Activated naive CD4-positive, alpha-beta T cell treated with anti-CD3 and anti-CD28 coated beads, Interleukin-2, amount 50 U/mL, for 24 hours (primary cell): ENCODE results near the gene NDUFC2.
"Not testable (repeated sequence)": the region's sequence is repeated elsewhere in the genome, so short reads cannot be mapped to it uniquely, and the experiment has no call there.

ENCODE experiments used
- H3K27ac Mint-ChIP-seq: one replicate; pipeline ENCODE4 v1.8.0; 2021; ENCODE audit warnings: mild to moderate bottlenecking, mixed read lengths
- H3K27me3 Mint-ChIP-seq: one replicate; pipeline ENCODE4 v1.8.0; 2021; ENCODE audit warnings: mixed read lengths
- H3K36me3 Mint-ChIP-seq: one replicate; pipeline ENCODE4 v1.8.0; 2021; ENCODE audit warnings: mixed read lengths
- H3K4me1 Mint-ChIP-seq: one replicate; pipeline ENCODE4 v1.8.0; 2021; ENCODE audit warnings: mixed read lengths
- H3K4me3 Mint-ChIP-seq: one replicate; pipeline ENCODE4 v1.8.0; 2021; ENCODE audit warnings: mild to moderate bottlenecking, mixed read lengths
- H3K9me3 Mint-ChIP-seq: one replicate; pipeline ENCODE4 v1.8.0; 2021; ENCODE audit warnings: mixed read lengths

NDUFC2 gene

DNA sequence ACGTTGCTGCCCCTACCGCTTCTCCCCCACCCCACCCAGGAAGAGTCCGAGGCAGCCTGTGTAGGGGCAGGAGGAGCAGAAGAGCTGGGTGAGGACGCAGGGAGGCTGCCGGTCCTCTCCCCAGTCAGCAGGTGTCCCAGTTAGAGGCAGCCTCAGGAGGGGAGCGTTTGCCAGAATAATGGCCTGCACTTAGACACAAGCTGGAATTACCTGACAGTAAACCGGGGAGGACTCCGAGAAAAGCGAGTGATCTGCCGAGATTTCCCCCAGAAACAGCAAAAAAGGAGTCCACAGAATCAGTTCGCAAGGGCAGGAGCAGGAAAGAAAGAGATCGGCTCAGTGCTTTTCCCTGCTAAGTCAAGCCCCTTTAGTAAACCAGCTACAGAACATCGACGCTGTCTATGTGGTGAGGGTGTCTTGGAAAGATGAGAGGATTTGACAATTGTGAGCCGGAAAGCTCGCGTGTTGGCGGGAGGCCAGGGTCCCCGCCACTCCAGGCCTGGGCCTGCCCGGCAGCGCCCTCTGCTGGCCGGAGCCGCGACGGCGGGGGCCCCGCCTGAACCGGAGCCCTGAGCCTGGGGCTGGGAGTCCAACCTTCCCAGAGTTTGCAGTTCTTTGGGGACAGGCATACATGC is 33.7 kb downstream of the NDUFC2 start:
- H3K27me3 Mint-ChIP-seq: no peaks in the 10 kb centered on the region
- H3K4me1 Mint-ChIP-seq: peaks cover 11% of the 10 kb centered on the region
- H3K27ac Mint-ChIP-seq: no peak overlapping the region
- no peaks in the 10 kb centered on the region for H3K36me3 Mint-ChIP-seq
- H3K9me3 Mint-ChIP-seq: no peaks in the 10 kb centered on the region
- H3K4me3 Mint-ChIP-seq: peak overlapping the region; percentile 62

GRCh38 chr11:78044706-78045105 is 35.0 kb downstream of the NDUFC2 start:
- no peak overlapping the region for H3K27ac Mint-ChIP-seq
- no peaks in the 10 kb centered on the region for H3K9me3 Mint-ChIP-seq

GRCh38 chr11:78041843-78042440 is 37.7 kb downstream of the NDUFC2 start:
- Mint-ChIP-seq H3K9me3 (no peaks in the 10 kb centered on the region), H3K4me3 (no peak overlapping the region), H3K4me1 (peaks cover 22% of the 10 kb centered on the region), H3K27me3 (no peaks in the 10 kb centered on the region), H3K27ac (no peak overlapping the region), H3K36me3 (no peaks in the 10 kb centered on the region)

More at GRCh38 chr11:78044706-78045105, 35.0 kb downstream of the NDUFC2 start:
- Mint-ChIP-seq H3K4me1 (peaks cover 19% of the 10 kb centered on the region), H3K4me3 (no peak overlapping the region), H3K27me3 (no peaks in the 10 kb centered on the region), H3K36me3 (no peaks in the 10 kb centered on the region)

DNA sequence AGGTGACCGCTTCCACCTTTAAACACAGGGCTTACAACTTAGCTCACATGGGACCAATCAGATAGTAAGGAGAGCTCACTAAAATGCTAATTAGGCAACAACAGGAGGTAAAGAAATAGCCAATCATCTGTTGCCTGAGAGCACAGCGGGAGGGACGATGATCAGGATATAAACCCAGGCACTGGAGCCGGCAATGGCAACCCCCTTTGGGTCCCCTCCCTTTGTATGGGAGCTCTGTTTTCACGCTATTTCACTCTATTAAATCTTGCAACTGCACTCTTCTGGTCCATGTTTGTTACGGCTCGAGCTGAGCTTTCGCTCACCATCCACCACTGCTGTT is 38.3 kb downstream of the NDUFC2 start:
- not testable (repeated sequence) for H3K36me3 Mint-ChIP-seq, H3K27ac Mint-ChIP-seq

DNA sequence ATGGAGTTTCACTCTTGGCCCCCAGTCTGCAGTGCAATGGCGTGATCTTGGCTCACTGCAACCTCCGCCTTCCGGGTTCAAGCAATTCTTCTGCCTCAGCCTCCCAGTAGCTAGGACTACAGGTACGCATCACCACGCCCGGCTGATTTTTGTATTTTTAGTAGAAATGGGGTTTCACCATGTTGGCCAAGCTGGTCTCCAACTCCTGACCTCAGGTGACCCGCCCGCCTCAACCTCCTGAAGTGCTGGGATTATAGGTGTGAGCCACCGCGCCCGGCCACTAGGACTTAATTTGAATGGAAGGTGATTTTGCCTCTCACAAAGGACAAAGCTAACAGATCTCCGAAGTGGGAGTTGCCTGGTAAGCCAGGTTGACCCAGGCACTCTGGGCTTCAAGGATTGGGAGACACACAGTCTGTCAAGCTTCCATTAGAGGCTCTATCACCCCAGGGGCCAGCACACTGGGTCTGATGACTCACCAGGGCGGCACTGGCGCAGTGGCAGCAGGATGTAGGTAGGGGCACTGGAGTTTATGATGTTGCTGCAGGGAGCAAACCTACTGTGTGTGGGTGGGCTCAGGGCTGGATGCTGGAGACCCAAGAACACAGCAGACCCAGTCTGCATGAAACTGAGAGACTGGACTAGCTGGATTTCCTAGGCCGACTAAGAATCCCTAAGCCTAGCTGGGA is 38.8 kb downstream of the NDUFC2 start:
- Mint-ChIP-seq H3K27me3 (no peaks in the 10 kb centered on the region), H3K36me3 (no peaks in the 10 kb centered on the region), H3K4me1 (peaks cover 16% of the 10 kb centered on the region), H3K27ac (no peak overlapping the region), H3K9me3 (no peaks in the 10 kb centered on the region), H3K4me3 (no peak overlapping the region)

More for the DNA sequence above, 38.3 kb downstream of the NDUFC2 start:
- not testable (repeated sequence) for H3K9me3 Mint-ChIP-seq, H3K27me3 Mint-ChIP-seq, H3K4me3 Mint-ChIP-seq
- peaks cover 21% of the 10 kb centered on the region for H3K4me1 Mint-ChIP-seq

DNA sequence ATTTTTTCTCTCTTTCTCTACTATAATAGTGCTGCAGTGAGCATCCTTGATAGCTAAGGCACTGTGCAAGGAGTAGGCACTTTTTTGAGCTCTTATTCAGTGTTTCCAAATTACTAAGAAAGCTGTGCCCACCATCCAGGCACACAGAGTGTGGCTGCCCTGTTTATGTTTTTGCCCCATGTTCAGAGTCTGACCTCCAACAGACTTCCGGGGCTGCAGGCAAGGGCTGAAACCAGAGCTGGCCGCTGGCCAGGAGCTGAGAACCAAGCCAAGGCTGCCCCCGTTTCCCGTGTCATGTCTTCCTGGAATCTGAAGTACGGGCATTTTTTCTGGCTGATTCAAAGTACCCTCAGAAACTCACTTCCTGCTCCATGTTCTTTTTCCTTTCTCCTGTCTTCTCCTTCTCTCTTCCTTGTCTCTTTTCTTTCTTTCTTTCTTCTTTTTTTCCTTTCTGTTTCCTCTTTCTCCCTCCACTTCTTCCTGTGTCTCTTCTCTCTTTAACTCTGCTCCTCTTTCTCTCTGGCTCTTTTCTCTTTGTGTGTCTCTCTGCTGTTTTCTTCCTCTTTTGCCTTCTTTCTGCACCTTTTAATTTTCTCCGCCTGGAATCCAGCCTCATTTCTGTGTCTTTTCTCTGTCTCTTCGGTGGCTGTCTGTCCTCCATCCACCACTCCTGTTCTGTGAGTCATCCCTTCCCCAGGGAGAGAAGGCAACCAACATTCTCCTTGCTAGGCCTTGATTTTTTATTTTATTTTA is 39.6 kb downstream of the NDUFC2 start:
- no peaks in the 10 kb centered on the region for H3K36me3 Mint-ChIP-seq
- H3K4me3 Mint-ChIP-seq: no peak overlapping the region
- H3K4me1 Mint-ChIP-seq: peaks cover 11% of the 10 kb centered on the region
- H3K27me3 Mint-ChIP-seq: no peaks in the 10 kb centered on the region
- peak overlapping the region; percentile 81 for H3K27ac Mint-ChIP-seq
- H3K9me3 Mint-ChIP-seq: no peaks in the 10 kb centered on the region

- H3K4me3 Mint-ChIP-seq: no peak overlapping the region
- peak overlapping the region; percentile 81 for H3K27ac Mint-ChIP-seq
These were observed 40.2 kb downstream of the NDUFC2 start for GRCh38 chr11:78039391-78039918.

DNA sequence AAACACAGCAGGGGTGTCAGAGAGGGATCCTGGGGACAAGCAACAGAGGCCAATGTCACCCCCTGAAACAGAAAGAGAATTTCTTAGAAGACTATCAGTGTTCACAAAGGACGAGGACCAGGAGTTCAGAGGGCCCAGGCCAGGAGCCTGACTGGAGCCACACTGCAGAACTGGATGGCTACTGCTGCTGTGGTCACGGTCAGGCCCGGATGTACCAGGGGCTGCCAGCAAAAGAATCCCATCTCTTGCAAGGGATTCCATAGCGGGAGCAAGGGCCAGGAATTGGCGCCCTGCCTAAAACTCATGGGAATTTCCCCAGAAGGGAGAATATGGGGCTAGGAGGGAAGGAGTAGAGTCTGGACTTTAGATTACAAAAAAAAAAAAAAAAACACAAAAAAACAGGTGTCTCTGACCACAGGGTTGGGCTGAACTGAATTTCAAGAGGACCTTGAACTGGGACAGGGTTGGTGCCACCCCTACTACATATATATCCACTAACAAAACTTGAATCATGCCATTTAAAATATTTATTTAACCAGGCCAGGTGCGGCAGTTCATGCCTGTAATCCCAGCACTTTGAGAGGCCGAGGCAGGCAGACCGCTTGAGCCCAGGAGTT is 40.9 kb downstream of the NDUFC2 start:
- Mint-ChIP-seq H3K27me3 (no peaks in the 10 kb centered on the region), H3K36me3 (no peaks in the 10 kb centered on the region), H3K9me3 (no peaks in the 10 kb centered on the region), H3K27ac (no peak overlapping the region), H3K4me3 (no peak overlapping the region), H3K4me1 (peaks cover 11% of the 10 kb centered on the region)

More at GRCh38 chr11:78039391-78039918, 40.2 kb downstream of the NDUFC2 start:
- Mint-ChIP-seq H3K36me3 (no peaks in the 10 kb centered on the region), H3K27me3 (no peaks in the 10 kb centered on the region), H3K4me1 (peaks cover 11% of the 10 kb centered on the region), H3K9me3 (no peaks in the 10 kb centered on the region)

GRCh38 chr11:78037825-78038620 is 41.6 kb downstream of the NDUFC2 start:
- H3K4me3 Mint-ChIP-seq: no peak overlapping the region
- H3K27me3 Mint-ChIP-seq: no peaks in the 10 kb centered on the region
- peaks cover 11% of the 10 kb centered on the region for H3K4me1 Mint-ChIP-seq
- H3K9me3 Mint-ChIP-seq: no peaks in the 10 kb centered on the region
- no peaks in the 10 kb centered on the region for H3K36me3 Mint-ChIP-seq
- no peak overlapping the region for H3K27ac Mint-ChIP-seq

DNA sequence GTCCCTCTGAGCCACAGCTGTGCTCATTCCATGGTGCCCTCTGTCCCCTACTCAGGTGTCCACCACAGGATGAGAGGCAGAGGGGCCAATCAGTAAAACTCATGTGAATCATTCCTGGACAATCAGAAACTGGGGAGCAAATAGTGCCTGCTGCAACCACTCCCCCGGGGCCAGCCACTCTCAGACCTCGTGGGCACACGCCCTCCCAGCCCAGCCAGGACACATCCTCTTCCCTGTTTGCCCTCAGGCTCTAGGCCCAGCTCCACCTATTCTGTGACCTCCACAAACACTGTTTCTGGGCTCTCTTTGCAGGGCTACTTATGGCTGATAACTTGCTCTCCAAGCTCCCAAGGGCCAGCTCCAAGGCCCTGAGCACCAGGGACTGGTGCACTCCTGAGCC is 42.6 kb downstream of the NDUFC2 start:
- Mint-ChIP-seq H3K36me3 (no peaks in the 10 kb centered on the region), H3K4me1 (peaks cover 11% of the 10 kb centered on the region), H3K9me3 (no peaks in the 10 kb centered on the region), H3K27me3 (no peaks in the 10 kb centered on the region), H3K4me3 (no peak overlapping the region), H3K27ac (no peak overlapping the region)

GRCh38 chr11:78036313-78036712 is 43.3 kb downstream of the NDUFC2 start:
- no peaks in the 10 kb centered on the region for H3K9me3 Mint-ChIP-seq
- H3K4me1 Mint-ChIP-seq: peaks cover 11% of the 10 kb centered on the region
- H3K27me3 Mint-ChIP-seq: no peaks in the 10 kb centered on the region
- H3K36me3 Mint-ChIP-seq: no peaks in the 10 kb centered on the region
- no peak overlapping the region for H3K4me3 Mint-ChIP-seq
- no peak overlapping the region for H3K27ac Mint-ChIP-seq

DNA sequence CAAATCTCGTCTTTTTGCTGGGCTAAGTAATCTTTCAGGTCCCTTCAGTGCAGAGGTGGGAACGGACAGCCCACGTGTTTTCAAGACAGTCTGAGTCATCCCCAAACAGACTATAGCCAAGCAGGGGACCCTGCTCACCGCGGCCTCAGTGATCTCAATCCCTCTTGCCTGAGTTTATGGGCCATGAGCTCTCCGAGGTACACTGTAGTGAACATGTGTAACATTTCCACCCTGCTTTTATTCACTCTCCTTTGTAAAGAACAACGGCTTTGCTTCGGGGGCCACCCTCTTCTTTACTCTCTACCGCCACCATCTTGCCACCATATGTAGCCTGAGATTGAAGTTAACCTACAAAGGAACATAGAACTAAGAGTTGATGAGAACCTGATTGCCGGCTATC is 45.0 kb downstream of the NDUFC2 start:
- H3K4me1 Mint-ChIP-seq: peaks cover 2% of the 10 kb centered on the region
- H3K36me3 Mint-ChIP-seq: no peaks in the 10 kb centered on the region
- no peaks in the 10 kb centered on the region for H3K9me3 Mint-ChIP-seq
- H3K27ac Mint-ChIP-seq: no peak overlapping the region
- H3K4me3 Mint-ChIP-seq: no peak overlapping the region
- H3K27me3 Mint-ChIP-seq: no peaks in the 10 kb centered on the region

- no peaks in the 10 kb centered on the region for H3K27me3 Mint-ChIP-seq
- no peaks in the 10 kb centered on the region for H3K4me1 Mint-ChIP-seq
- no peaks in the 10 kb centered on the region for H3K36me3 Mint-ChIP-seq
- H3K9me3 Mint-ChIP-seq: no peaks in the 10 kb centered on the region
- H3K27ac Mint-ChIP-seq: no peak overlapping the region
- no peak overlapping the region for H3K4me3 Mint-ChIP-seq
These were observed 46.6 kb downstream of the NDUFC2 start for GRCh38 chr11:78033040-78033439.

GRCh38 chr11:78032090-78032489 is 47.6 kb downstream of the NDUFC2 start:
- Mint-ChIP-seq H3K9me3 (no peaks in the 10 kb centered on the region), H3K27me3 (no peaks in the 10 kb centered on the region), H3K4me1 (no peaks in the 10 kb centered on the region), H3K36me3 (no peaks in the 10 kb centered on the region), H3K27ac (no peak overlapping the region), H3K4me3 (no peak overlapping the region)

DNA sequence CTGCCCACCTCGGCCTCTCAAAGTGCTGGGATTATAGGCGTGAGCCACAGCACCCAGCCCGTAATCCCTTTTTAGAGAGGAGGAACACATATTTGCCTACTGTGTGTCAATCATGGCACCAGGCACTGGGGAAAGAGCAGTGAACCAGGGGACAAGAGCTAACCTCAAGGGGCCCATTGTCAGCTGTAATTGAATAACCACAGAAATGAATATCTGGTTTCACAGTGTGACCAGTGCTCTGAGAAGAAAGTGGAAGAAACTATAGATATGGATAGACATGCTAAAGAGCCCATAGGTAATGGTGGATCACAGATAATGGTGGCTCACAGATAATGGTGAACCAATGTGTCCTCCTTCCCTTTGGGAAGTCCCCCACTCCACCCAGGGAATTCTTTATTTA is 48.0 kb downstream of the NDUFC2 start:
- Mint-ChIP-seq H3K4me3 (no peak overlapping the region), H3K27ac (no peak overlapping the region), H3K36me3 (no peaks in the 10 kb centered on the region), H3K4me1 (no peaks in the 10 kb centered on the region), H3K9me3 (no peaks in the 10 kb centered on the region), H3K27me3 (no peaks in the 10 kb centered on the region)
